T-helper 2 cell treated with Interferon-gamma antibody and Interleukin-4, amounts not matched to agents 100 ng/mL and 5 ng/mL, for 36 hours (primary cell): ENCODE measurements around the gene PDHX. TPM values are rescaled to one million over a fixed set of nuclear protein-coding genes. Genes with fewer than 3 reads are reported as not detected.
"Not testable (repeated sequence)": the region's sequence is repeated elsewhere in the genome, so short reads cannot be mapped to it uniquely, and the experiment has no call there.

Experiments used
- intact Hi-C: fragments of 100-400 bp; cut with micrococcal nuclease; formaldehyde crosslinking; loops from one replicate; pipeline ENCODE4 v1.15.1; 2023
- total RNA-seq: library from RNA; stranded (reverse); gene quantifications from 2 replicates; pipeline ENCODE4 v1.2.3, GENCODE V29; 2022

The PDHX gene
- 24.0 and 27.8 TPM in 2 replicates for total RNA-seq

DNA sequence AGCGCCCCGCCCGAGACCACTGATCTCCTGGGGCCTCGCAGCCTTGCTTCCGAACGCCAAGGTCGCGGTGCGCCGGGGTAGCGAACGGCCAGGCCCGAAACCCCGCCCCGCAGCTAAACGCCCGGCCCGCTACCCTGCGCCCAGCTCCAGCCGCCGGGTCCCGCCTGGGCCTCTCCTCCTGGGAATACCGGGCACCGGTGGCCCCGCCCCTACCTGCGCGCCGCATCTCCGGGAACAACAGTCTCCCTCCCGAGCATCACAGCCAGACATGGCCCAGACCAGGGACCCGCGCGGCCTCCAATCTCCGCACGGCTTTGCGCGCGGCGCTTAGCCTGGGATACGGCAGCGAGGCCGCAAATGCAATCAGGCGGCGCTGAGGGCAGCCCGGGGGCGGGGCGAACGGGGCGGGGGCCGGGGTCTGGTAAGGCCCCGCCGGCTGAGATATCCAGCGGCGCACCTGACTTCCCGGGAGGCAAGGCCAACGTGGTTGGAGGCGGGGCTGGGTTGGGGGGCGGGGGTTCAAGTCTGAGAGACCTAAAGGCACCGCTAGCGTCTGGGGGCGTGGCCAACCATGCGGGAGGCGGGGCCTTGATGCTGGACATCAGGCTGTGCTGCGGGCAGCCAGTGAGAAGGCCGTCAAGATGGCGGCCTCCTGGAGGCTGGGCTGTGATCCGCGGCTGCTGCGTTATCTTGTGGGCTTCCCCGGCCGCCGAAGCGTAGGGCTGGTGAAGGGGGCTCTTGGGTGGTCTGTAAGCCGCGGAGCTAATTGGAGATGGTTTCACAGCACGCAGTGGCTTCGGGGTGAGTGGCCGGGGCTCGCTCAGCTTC is at the start of gene PDHX, which contains the start of gene APIP:
PDHX (plus strand) TSS at position 604 of the 828 bp plus-strand sequence; CDS start at position 642, 38 bp downstream.
APIP (minus strand) TSS at position 365 of the 828 bp plus-strand sequence; CDS start at position 270, 95 bp downstream.
- intact Hi-C loops = loop anchor here (1.0 to 10.0 kb wide), 10 partner anchors 96 to 1141 kb away; partner anchors contain the start of genes CAPRIN1, FBXO3 and TRIM44

GRCh38 chr11:34869425-34869824 is 47.0 kb upstream of the PDHX start:
- intact Hi-C loops = no loop called here

DNA sequence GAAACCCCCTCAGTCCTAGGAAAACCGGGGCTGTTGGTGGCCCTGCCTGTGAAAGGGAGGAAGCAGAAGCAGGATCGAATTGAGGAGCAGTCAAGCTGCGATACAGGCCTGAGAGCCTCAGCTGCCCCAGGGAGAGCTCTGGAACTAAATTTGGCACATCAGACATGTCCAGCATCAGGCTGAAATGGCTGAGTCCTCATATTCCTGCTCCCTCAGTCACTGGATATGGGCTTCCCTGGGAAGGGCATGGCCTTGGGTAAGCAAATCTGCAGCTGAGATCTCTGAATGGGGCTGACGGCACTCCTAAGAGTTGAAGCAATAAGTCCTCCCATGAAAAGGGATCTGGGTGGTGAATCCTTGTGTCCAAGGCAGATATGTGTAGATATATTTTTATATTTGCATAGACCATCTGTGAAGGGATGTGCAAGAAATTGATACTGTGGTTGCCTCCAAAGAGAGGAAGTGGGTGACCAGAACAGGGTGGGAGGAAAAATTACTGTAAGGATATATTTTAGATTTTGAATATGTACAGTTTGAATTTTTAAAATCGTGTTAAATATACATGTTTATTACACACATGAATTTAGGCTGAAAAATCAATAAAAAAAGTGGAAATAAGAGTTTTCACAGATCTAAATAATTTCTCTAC is 45.7 kb upstream of the PDHX start:
- intact Hi-C loops = no loop called here

DNA sequence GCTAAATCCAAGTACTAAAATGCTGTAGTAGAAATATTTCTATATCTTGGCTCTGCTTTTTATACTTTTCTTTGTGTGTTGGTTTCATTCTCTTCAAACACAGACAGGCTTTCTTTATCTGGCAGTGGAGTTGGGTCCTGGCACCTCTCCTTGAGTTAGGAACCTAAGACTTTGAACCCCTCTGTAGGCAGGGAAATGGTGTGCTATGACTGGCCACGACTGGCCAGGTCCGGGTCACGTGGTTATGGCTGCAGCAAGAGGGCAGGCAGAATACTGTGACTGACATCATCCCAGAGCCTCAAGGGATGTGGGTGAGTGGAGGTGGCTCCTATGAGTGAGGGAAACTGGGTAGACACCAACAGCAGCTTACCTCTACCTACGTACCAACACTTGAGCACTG is 42.2 kb upstream of the PDHX start:
- intact Hi-C loops = no loop called here

DNA sequence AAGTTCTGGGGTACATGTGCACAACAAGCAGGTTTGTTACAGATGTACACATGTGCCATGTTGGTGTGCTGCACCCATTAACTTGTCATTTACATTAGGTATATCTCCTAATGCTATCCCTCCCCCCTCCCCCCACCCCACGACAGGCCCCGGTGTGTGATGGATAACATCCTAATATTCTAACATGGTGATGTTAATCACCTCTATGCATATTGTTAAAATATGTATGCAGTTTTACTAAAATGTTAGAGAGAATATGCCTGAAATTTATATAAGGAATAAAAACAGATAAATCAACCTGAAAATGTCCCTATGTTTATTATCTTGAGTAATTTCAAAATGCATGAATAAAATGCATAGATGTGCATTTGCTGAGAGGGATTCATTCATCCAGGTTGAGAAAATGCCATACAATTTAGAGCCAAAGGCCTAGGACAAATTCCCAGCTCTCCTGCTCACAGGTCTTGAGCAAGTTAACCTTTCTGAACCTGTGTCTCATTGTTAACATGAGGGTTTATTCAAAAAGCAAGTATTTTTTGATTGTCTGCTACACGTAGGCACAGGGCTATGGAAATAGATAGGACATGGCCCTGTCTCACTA is 38.9 kb upstream of the PDHX start:
- intact Hi-C loops = no loop called here

DNA sequence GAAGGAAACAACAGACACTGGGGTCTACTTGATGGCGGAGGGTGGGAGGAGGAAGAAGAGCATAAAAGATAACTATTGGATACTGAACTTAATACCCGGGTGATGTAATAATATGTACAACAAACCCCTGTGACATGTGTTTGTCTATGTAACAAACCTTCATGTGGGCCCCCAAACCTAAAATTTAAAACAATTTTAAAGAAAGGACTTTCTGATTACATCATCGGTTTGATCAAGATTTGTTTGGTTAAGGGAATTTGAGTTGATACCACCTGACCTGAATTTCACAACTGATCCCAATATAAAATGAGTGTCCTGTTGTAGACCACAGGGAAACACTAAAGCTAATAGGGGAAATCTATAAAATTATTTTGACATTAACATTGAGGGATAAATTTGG is 34.5 kb upstream of the PDHX start:
- intact Hi-C loops = no loop called here

DNA sequence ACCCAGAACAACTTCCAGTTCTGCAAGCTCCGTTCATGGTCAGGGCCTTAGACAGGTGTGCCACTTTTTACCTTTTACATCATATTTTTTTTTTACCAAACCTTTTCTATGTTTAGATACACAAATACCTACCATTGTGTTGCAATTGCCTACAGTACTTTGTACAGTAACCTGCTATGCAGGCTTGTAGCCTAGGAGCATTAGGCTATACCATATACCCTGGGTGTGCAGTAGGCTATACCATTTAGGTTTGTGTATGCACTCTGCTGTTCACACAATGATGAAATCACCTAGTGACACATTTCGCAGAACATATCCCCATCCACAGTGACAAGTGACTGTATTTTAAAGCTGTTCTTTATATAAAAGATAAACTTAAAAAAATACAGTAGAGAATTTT is 29.8 kb upstream of the PDHX start:
- intact Hi-C loops = no loop called here

DNA sequence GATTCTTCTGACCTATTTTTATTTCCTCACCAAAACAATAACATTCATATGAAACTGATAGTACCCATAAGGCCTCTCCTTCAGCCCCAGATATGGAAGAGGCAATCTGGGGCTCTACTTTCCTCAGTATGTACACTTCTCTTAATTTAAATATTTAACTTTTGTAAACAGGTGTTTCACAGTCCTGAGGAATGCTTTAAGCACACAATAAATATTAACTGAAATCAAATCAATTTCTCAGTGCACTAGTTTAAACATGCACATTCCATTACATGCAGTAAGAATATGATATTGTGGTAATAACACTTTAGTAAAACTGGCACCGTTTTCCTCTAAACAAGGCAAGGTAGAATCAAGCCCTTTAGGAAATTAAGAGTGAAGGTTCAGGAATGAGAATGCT is 29.2 kb upstream of the PDHX start:
- intact Hi-C loops = no loop called here

GRCh38 chr11:34890089-34890488 is 26.3 kb upstream of the PDHX start:
- intact Hi-C loops = no loop called here

DNA sequence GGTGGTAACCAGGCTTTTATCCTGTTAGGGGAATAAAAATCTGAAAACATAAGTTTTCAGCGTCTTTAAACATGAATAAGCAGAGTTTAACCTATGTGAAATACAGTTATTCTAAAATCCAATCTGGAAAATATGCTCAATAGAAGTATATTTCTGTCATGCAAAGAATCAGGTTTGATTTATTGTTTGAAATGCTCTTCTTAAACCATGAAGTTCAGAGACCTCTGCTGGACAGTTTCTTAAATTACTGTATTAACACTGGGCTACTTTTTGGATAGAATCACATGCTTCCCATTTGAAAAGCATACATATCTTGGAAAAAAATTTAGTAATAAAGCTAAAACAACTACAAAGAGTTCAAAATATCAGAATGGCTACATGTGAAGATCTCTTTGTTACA is 25.6 kb upstream of the PDHX start:
- intact Hi-C loops = loop anchor here (1.0 kb wide), 1 partner anchor 305 kb away; no protein-coding TSS in a partner anchor

- intact Hi-C loops = loop anchor here (1.0 kb wide), 1 partner anchor 305 kb away; no protein-coding TSS in a partner anchor
Observed at GRCh38 chr11:34891611-34892010, 24.8 kb upstream of the PDHX start.

DNA sequence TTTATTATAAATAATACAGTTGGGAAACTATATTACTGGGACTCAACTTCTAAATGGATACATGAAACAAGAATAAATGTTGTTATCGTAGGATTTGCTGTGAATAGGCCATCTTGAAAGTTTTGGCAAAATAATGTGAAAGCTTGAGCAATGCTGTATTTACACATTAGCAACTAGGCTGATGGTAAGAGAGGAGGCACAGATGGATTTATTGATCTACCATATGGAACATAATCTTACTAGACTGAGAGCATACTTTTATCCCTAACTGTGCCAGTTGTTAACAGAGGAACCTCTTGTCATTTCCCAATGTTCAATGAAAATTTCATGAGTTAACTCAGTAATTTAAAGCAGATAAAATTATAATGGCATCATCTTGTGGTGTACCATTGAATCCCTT is 23.0 kb upstream of the PDHX start:
- intact Hi-C loops = no loop called here

- intact Hi-C loops = not testable (repeated sequence)
Observed at GRCh38 chr11:34896191-34896590, 20.2 kb upstream of the PDHX start.

DNA sequence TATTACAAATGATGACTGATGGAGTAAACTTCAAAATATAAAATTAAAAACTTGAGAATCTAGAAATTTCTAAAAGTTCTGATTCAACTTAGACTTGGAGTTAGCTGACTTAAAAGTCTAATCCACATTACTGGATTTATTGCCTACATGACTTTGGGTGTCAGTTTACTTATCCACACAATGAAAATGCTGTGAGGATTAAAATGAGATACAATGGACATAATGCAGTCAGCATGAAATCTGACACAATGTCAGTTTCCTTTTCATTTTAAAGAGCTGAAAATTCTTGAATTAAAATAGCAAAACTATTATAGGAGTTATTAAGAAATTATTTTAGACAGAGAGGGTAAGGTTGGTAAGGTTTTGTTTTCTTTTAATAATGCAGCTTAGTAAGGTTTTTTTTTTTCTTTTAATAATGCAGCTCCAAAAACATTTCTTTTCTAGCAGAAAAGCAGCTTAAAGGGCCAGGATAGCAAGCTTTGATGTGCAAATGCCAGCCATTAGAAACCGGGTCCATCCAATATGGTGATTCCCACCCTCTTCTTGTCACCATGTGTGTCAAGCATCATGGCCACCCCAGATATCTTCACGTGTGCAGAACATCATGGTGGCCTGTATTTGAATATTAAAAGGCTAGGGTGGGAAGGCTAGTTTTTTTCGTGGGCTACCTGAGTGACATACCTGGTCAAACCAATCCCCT is 19.1 kb upstream of the PDHX start:
- intact Hi-C loops = no loop called here

DNA sequence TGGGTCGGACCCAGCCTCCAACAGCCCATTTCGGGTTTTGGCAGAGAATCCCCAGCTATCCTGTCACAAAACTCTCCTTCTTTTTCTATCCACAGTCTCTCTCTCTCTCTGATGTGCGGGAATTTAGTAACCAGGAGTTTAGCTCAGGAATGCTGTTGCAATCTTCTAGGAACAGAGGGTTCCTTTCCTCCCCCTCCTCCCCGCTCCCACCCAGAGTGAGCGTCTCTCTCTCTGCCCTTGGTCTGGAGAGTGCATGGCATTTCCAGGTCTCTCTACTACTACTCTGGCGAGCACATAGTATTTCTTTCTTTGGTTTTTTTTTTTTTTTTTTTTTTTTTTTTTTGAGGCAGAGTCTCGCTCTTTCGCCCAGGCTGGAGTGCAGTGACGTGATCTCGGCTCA is 17.9 kb upstream of the PDHX start:
- intact Hi-C loops = no loop called here

- intact Hi-C loops = no loop called here
Observed at GRCh38 chr11:34899633-34900016, 16.8 kb upstream of the PDHX start.

- intact Hi-C loops = no loop called here
Observed at GRCh38 chr11:34904421-34904955, 11.9 kb upstream of the PDHX start.

GRCh38 chr11:34905666-34906065 is 10.8 kb upstream of the PDHX start:
- intact Hi-C loops = no loop called here

- intact Hi-C loops = no loop called here
Observed at GRCh38 chr11:34907934-34908593, 8.4 kb upstream of the PDHX start.

DNA sequence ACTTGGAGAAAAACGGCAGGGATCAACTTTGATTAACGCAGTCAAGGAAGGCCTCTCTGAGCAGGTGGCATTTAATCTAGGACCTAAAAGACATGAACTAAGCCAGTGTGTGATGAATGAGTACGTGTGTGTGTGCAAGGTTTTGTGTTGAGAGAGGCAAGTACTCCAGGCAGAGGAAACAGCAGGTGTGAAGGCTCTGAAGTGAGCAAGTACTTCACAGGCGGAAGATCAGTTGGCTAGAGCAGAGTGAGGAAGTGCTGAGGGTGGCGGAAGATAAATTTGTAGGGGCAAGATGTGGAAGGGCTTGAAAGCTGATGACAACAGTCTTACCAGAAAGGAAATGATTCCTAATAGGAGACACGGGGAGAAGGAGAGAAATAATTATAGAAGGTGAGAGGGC is 7.0 kb upstream of the PDHX start:
- intact Hi-C loops = no loop called here

DNA sequence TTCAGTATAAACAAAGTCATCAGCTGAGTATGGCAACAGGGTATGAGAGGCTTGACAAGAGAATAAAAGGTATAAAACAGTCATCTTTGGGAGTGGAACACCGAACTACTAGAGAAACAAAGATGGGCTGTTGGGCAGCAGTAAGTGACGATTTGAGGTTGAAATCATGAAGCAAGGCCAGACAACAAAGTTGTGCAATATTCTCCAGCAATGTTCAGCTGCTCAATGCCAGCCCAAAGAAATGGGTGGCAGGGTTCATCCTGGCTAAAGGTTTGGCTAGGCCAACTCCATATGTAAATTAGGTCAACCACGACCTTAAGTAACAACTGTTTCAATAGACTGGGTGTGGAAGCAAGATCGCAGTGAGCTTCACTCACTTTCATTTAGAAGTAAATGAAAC is 6.5 kb upstream of the PDHX start:
- intact Hi-C loops = loop anchor here (10.0 kb wide), 1 partner anchor 665 kb away; no protein-coding TSS in a partner anchor
